Stimulated activated CD4-positive, alpha-beta T cell treated with anti-CD3 and anti-CD28 coated beads, Interleukin-2, amount 100 ng/mL, for 4 hours (primary cell): ENCODE results near the gene DMD.
"Not testable (repeated sequence)": the region's sequence is repeated elsewhere in the genome, so short reads cannot be mapped to it uniquely, and the experiment has no call there.

Source experiments
- DNase-seq: peaks from one replicate; pipeline ENCODE4 v3.0.0-alpha.2; 2020; ENCODE audit warnings: low read depth

DMD gene

DNA sequence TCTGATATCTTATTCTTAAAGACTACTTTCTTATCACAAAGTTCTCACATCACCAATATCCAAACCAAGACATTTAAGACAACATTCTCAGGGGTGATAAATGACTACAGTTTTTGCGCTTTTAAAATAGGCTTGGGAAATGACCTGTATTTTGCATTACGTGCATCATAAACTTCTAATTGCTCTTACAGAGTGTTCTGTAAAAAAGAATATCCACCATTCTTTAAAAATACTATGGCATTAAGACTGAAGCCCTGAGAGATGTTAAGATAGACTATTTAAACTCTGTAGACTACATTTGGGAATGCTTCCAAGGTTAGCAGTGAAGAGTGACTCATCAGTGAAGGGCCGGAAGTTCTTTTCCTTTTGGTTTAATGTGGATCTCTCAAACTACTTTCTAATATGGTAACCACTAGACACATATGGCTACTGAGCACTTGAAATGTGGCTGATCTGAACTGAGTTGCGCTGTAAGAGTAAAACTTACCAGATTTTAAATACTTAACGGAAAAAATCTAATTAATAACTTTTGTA, 1620.7 kb downstream of the DMD start:
- no peak for DNase-seq

DNA sequence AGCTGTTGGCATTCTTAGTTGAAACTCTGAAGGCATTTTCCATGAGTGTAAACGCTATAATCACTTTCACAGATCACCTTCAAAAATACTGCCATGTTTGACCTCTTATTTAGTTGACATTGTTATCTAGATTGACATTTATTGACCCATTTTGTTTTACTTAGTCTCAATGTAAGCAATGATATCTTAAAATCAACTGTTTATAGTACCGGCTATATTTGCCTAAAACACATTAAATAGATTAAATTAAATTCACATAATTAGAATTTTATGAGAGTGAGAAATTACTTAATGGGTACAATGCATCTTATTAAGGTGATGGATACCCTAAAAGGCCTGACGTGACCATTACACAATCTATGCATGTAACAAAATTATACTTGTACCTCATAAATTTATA, 1621.8 kb downstream of the DMD start:
- no peak for DNase-seq

DNA sequence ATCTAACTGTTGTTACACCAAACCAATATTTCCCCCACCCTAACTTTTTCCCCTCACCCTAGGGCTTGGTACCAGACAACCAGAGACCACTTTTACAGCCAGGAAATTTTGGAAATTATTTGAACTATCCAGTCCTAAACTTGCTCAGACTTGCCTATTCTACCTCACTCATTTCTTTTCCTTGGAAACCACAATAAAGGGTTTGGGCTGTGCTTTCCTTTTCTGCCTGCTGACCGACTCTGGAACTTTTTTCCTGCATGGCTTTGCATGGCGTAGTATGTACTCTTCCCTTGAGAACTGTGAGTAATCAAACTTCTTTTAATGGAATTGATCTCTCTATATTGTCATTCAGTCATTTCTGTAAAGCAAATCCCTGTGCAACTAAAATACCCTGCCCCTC, 1623.0 kb downstream of the DMD start:
- no peak for DNase-seq

DNA sequence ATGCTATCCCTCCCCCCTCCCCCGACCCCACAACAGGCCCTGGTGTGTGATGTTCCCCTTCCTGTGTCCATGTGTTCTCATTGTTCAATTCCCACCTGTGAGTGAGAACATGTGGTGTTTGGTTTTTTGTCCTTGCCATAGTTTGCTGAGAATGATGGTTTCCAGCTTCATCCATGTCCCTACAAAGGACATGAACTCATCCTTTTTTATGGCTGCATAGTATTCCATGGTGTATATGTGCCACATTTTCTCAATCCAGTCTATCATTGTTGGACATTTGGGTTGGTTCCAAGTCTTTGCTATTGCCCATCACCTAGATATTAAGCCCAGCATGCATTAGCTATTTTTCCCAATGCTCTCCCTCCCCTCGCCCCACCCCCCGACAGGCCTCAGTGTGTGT, 1627.5 kb downstream of the DMD start:
- DNase-seq, result not testable (repeated sequence)

DNA sequence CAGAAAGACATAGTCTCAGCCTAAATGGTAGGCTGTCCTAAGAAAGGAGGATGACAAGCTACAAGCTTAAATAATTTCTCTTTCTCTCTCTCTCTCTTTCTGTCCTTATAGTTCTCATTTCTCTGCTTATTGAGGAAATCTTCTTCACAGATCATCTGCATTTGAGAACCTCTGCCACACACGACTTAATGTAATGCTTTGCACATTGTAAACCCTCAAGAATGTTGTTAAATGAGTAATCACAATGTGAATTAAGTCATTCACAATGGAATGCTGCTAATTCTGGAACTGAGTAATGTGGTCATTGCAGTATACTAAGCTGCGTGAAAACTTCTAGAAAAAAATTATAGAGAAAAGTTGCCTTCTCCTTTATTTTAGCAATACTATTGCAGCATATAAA, 1630.6 kb downstream of the DMD start:
- DNase-seq, result no peak

DNA sequence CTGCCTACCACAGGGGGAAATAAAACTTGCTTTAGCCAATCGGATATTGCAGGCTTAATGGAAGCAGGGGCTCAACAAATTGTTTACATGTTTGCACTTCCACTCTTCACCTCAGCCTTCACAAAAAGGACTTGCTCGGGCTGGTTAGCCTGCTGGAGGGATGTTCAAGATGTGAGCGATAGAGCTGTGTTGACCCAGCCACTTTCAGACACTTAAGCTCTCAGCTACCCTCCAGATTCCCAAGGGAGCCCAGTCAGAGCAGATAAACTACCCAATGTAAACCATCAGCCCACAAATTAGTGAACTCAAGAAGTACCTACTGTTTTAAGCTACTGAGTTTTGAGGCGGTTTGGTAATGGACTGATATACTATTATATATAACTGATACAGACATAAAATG, 1631.1 kb downstream of the DMD start:
- no peak for DNase-seq

DNA sequence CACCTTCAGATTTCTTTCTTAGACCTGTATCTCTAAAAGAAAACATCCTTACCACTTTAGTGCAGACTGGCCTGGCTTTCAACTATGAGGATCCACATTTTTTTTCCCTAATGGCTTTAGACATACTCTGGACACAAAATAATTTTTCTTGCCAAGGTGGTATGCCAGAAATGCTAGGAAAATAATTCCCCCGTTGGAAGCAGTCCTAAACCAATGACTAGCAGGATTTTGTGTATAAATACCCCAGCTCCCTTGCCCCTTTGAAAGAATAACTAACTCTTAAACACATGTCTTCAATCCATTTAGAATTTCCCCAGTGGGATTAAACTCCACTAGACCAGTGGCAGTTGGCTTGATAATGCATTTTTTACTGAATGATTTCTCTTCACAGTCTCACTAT, 1639.0 kb downstream of the DMD start:
- DNase-seq, result no peak

DNA sequence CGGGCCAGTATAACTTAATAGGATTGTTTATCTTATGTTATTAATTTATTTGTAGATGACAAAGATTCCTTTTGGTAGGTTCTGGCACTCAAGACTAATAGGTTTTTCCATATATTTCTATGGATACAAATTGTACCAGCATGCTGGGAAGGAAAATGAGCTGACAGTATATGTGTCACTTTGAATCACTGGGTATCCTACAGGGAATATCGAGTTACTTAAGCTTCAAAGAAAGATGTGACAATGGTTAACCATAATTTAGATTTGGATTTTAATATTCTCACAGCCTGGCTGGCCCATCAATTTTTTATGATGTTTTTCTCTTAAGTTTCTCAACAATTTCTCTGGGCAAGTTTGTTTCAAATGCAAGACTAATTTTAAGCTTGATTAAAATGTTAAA, 1640.7 kb downstream of the DMD start:
- DNase-seq, result no peak

DNA sequence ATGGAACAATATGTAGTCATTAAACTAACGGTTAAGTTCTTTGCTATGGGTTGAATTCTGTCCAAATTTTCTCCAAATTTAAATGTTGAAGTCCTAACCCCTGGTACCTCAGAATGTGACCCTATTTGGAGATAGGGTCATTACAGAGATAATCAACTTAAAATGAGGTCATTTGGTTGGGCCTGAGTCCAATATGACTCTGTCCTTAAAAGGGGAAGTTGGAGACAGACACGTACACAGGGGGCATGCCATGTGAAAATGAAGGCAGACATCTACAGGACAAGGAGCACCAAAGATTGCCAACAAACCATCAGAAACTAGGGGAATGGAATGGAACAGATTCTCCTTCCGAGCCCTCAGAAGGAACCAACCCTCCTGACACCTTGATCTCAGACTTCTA, 1647.6 kb downstream of the DMD start:
- DNase-seq, result no peak

DNA sequence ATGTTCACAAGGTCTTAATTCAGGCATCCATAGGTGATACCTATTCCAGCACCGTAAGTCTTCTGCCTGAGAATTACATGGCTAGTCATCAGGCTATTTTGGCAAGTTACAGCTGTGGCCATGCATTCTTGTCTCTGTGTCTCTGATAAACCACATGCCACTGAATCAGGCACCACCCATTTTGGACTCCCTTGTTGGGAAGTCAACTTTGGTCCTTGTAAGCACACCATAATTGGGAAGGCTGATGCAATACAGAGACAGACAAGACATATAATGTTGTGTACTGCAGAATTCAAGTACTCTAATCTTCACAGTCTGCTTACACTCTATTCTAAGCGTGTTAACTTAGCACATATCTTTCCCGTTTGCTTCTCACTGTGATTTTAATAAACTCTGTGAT, 1655.8 kb downstream of the DMD start:
- no peak for DNase-seq

DNA sequence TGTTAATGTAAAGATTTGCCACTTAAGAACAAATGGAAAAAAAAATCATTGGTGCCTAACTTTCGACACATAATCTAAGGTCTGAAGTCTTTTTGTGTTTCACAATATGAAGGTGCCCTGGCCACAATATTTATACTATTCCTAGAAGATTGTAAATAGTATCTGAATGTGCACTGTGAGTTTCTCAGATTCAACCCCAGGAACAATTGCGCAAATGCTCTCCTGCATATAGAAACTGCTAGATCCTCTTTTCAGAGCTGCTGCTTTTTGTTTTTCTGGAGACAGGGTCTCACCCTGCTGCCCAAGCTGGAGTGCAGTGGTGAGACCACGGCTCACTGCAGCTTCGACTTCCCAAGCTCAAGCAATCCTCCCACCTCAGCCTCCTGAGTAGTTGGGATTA, 1659.4 kb downstream of the DMD start:
- no peak for DNase-seq

DNA sequence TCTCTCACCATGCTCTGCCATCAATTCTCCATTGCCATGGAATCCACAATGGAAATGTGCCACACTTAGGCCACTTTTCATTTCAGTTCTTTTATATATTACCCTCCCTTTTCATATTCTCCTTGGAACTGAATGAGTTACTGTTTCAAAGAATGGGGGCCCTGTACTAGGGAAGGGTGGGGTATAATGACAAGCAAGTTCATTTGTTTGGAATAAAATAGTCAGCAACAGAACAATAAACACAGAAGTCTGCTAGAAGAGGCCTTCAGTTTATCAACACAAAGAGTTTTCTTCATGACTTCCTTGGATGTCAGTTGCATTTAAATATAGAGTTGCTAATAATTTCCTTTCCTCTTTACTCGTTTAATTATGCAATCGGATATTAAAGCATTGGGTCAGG, 1661.2 kb downstream of the DMD start:
- no peak for DNase-seq

DNA sequence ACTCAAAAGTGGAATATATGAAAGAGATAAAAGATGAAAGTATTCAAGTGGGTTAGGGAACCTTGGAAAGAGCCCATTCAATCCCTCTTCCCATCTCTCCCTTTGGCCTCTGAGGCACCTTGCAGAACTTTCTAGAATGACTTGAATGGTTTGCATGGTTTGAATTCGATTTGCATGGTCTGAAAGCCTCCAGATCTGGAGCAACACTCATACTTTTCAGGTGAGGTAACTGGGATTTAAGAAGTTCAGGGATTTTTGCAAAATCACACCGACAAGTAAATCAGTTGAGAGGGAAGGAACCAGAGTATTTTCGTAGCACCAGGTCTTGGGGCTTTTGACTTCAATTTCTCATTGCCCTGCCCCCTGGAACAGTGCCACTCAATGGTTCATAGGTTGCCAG, 1663.5 kb downstream of the DMD start:
- DNase-seq, result no peak

DNA sequence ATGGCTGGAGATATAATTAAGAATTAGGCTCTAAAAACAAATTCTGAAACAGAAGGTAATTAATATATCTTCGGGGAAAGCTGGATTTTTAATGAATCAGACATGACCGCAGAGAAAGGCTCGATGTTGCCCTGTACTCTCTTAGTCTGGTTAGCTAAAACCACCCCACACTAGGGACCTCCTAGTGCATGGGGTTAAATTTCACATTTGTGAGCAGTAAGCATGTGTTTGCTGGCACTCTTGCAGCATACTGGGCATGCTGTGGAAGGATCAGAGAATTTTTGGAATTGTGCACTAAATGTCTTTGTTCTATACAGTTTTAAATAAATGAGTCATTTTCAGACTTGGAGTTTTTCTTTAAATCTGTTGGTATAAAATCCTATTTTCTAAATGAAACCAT, 1663.9 kb downstream of the DMD start:
- no peak for DNase-seq

DNA sequence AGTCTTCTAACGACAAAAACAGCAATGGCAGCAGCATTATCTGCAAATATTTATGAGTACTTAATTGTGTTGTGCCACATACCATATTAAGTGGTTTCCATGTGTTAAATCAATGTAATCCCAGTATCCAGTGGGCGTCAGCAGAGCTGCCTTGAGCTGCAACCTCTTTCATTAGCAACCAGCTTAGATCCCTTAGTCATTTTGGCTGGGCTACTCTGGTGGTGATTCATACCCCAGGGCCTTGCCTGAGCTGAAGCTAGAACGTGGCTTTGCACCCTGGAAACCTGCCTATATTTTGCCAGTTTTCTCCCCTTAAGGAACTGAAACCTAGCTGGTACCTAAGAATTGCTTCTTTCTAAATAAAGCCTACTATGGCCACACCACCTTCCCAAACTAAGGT, 1665.2 kb downstream of the DMD start:
- no peak for DNase-seq

DNA sequence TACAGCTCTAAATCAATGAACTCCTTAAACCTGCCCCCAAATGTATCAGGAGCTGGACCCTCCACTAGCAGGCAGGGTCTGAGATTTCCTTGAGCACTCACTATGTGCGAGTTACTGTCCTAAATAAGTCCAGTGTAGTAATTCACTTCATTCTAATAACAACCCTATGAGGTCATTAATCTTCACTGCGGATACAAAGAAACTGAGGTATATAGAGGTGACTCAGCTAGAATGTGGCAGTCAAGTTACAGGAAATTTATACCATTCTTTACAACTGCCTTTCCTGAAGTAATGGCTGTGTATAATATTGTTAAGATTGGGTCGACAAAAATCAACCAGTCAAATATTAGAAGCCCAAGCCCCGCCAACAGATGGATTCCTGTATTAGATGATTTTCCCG, 1665.6 kb downstream of the DMD start:
- DNase-seq, result no peak

DNA sequence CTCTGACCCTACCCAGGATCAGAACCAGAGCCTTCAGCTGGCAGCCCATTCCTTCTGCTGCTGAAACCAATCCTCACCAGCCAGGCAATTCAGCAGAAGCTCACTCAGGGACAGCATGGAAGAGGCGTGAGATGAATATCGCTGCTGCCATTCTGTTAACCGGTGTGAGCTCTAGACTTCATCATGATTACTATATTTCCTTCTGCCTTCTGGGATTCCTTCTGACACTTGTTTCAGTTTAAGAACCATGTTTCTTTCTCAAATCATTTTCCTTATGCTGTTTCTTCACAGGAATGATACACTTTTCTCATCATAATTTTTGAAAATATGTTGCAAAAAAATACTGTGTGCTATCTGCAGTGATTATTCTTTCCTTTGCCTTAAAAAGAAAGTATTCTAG, 1666.2 kb downstream of the DMD start:
- no peak for DNase-seq

DNA sequence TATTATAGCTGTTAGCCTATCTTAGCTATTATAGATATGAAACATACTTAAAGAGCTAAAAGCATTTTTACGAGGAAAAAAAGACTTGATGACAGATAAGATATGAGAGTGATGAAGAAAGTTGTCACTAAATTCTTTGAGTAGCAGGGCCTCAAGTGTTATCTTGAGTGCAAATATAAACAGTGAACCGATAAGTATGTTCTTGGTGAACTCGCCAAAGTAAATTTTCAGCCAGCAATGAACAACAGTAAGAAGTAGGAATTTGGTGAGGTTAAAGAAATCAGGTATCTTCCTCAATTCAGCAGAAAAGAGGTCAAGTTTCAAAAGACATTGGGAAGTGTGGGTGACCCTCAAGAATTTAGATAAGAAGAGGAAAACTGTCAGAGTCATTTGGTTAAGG, 1667.7 kb downstream of the DMD start:
- no peak for DNase-seq

DNA sequence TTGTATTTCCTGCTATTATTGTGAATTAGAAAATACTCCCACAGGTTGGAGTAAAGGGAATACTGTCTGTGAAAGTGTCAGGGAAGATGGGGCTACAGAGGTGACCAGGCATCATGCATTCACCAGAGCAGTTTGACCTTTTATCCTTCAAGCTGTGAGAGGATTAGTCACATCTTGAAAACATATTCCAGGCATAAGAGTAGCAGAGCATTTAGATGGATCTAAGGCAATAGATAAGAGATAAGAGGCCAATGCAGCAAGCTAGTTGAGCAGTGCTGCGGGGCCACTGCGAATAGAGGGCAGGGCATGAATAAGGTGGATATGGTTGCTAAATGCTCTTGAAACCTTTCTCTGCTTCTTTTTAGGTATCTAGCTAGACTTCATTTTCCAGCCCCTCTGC, 1668.8 kb downstream of the DMD start:
- no peak for DNase-seq

DNA sequence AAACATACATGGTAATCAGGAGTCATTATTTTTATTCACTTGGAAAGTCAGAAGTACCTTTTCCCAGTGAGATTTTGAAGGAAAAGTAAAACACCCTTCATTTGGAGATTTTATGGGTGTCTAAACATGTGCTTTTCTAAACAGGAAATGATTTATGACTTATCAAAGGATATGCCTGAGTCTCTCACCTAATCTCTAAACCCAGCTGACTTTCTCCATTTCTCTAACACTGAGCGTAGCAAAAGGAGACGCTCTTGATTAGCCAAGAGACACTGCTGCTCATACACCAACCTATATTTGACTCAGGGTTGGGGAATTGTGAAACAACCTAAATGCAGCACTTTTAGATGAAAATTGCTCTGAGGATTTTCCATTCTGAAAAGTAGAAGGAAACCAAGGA, 1671.0 kb downstream of the DMD start:
- no peak for DNase-seq

DNA sequence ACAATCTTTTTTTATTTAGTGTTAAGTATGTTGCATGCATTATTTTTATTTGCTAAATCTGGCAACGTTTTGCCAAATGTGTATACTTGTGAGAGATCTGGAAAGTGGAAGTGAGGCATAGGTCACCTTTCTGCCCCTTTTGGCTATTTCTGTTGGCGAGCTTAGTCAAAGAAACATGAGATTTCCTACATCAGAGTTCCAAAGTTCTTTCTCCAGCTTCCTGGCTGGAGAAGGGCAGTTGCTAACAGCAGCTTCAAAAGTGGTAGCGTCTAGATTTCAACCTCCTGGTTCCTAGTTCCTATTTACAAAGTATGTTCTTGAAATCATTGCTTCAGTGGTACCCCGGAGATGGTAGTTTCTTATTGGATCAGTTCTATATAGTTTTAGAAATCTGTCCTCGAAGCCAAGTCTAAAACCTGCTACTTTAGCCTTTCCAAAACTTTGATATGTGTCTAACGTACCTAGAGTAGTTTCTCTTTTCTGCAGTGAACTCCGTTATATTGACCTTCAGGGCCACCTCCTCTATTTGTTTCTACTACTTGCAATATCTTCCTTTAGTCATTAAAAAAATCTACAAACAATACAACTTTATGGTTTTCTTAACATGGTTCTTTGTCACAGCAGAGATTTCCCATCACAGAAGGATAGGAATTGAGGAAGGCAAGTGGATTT, 1683.8 kb downstream of the DMD start:
- no peak for DNase-seq

DNA sequence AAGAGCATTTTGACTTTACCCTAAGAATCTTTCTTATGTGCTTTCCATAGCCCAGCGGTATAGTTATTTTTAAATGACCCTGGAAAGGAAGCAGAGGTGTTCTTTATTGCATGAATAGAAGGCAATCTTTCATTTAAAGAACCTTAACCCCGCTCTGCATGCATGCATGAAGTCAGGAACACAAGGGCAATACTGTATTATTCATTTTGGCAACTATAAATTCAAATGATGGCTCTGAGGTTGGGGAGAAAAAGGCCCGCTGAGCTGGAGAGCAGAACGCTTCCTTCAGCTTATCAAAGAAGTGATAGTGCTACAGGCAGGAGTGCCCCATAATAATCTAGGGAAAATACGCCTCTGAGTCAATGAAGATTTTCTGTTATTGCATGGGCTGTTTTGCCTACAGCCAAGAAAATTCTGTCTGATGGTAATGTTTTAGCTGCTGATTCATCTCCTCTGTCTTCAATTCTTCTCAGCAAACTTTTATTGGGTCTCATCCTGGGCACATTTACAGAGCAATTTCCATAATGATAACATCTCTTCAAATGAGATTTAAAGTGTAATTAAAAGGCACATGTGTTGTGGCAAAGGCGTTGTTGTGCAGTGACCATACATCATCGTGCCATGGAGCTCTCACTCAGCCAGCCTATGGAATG, 1687.3 kb downstream of the DMD start:
- DNase-seq, result no peak

DNA sequence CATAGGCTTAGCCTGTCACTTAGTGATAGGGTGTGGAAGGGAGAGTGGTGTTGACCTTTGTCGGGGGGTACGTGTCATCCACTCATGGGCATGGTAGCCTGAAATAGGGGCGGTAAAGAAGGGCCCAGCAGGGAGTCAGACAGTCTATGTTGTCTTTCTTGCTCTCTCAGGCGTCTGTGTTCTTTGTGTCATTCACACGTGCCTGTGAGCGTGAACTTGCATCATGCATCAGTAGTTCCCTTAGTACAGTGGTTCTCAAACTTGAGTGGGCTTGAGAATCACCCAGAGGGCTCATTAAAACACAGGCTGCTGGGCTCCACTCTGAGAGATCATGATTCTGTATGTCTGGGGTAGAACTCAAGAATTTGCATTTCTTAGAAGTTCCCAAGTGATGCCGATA, 1688.6 kb downstream of the DMD start:
- DNase-seq, result no peak

DNA sequence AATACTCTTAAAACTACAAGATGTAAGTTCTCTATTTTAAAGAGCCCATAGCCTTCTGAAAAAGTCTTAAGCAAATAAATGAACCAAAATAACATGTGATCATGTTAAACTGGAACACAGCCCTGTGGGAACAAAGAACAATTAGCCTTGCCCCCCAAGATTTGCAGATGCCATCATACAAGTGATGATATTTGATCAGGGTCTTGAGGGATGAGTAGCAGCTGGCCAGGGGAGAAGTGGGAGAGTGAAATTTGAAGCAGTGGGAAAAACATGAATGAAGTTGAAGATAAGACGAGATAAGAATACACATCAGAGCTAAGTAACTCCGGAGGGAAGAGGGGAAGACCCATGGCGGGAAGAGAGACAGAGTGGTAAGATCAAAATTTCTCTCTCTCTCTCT, 1689.4 kb downstream of the DMD start:
- no peak for DNase-seq
